ENCODE results near the gene UBE2D2.

GRCh38 chr5:139569270-139569955, 8.3 kb downstream of the UBE2D2 start:
- TF ChIP-seq POLR2A (IDR thresholded peaks at IDR 0.05) (no peak), POLR2AphosphoS5 (IDR thresholded peaks at IDR 0.05; ENCODE audit: insufficient read depth in 1 of 2, low read depth in 1 of 2) (no peak)
- TF ChIP-seq, protein P1, sequence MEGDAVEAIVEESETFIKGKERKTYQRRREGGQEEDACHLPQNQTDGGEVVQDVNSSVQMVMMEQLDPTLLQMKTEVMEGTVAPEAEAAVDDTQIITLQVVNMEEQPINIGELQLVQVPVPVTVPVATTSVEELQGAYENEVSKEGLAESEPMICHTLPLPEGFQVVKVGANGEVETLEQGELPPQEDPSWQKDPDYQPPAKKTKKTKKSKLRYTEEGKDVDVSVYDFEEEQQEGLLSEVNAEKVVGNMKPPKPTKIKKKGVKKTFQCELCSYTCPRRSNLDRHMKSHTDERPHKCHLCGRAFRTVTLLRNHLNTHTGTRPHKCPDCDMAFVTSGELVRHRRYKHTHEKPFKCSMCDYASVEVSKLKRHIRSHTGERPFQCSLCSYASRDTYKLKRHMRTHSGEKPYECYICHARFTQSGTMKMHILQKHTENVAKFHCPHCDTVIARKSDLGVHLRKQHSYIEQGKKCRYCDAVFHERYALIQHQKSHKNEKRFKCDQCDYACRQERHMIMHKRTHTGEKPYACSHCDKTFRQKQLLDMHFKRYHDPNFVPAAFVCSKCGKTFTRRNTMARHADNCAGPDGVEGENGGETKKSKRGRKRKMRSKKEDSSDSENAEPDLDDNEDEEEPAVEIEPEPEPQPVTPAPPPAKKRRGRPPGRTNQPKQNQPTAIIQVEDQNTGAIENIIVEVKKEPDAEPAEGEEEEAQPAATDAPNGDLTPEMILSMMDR (IDR thresholded peaks at IDR 0.05): no peak
